T47D (cell line): ENCODE measurements around the gene RIN3.

Experiments used
- DNase-seq, 2 experiments: peaks; one replicate each; pipeline versions ENCODE4 v3.0.0 to v3.0.0-alpha.2; 2011 to 2012; ENCODE audit warnings: low read depth in 1 of 2, low spot score in 1 of 2
- JUND ChIP-seq: IDR thresholded peaks from 2 replicates; pipeline ENCODE4 v1.6.1; 2012; ENCODE audit warnings: low read depth
- in situ Hi-C: cut with HindIII; loops from 2 replicates; pipeline ENCODE4 v1.10.0; 2016; ENCODE audit warnings: low sequenced_read_pairs, low pct_unique_long_range_greater_than_20kb

RIN3 gene

GRCh38 chr14:92555465-92556111 is 42.0 kb downstream of the RIN3 start:
- TF ChIP-seq JUND: no peak
- in situ Hi-C loops: no loop called here
- no peak for DNase-seq

- in situ Hi-C loops: no loop called here
- TF ChIP-seq JUND: no peak
- no peak for DNase-seq
Observed at GRCh38 chr14:92556255-92556741, 42.7 kb downstream of the RIN3 start.

GRCh38 chr14:92556863-92557543 is 43.4 kb downstream of the RIN3 start:
- in situ Hi-C loops: no loop called here
- TF ChIP-seq JUND: no peak

GRCh38 chr14:92557544-92557912 is 43.9 kb downstream of the RIN3 start:
- TF ChIP-seq JUND: no peak
- in situ Hi-C loops: no loop called here
- no peak for DNase-seq

More at GRCh38 chr14:92556863-92557543, 43.4 kb downstream of the RIN3 start:
- no peak for DNase-seq

GRCh38 chr14:92558319-92558718 is 44.7 kb downstream of the RIN3 start:
- TF ChIP-seq JUND: no peak
- in situ Hi-C loops: no loop called here
- DNase-seq: no peak

- DNase-seq: no peak
- in situ Hi-C loops: no loop called here
- no peak for TF ChIP-seq JUND
Observed at GRCh38 chr14:92559486-92559885, 45.9 kb downstream of the RIN3 start.

GRCh38 chr14:92560106-92560865 is 46.7 kb downstream of the RIN3 start:
- no peak for TF ChIP-seq JUND
- in situ Hi-C loops: no loop called here
- no peak for DNase-seq

- DNase-seq: no peak
- no peak for TF ChIP-seq JUND
- in situ Hi-C loops: no loop called here
Observed at GRCh38 chr14:92561906-92562479, 48.4 kb downstream of the RIN3 start.

- in situ Hi-C loops: no loop called here
- no peak for TF ChIP-seq JUND
- DNase-seq: no peak
Observed at GRCh38 chr14:92563359-92563758, 49.8 kb downstream of the RIN3 start.

- in situ Hi-C loops: no loop called here
- DNase-seq: no peak
- no peak for TF ChIP-seq JUND
Observed at GRCh38 chr14:92563765-92564285, 50.2 kb downstream of the RIN3 start.

- no peak for TF ChIP-seq JUND
- in situ Hi-C loops: no loop called here
- no peak for DNase-seq
Observed at GRCh38 chr14:92564344-92565039, 50.9 kb downstream of the RIN3 start.
